Left lobe of liver (tissue), 2 donors: ENCODE data around the gene COL4A2. TPM values are rescaled to one million over a fixed set of nuclear protein-coding genes. Genes with fewer than 3 reads are reported as not detected.

Source experiments
- ATAC-seq: fragments of 200-7000 bp; cut with Tn5 transposase; one replicate; pipeline ENCODE4 v1.9.1; 2020; ENCODE audit warnings: mild to moderate bottlenecking, moderate library complexity
- DNase-seq: peaks from one replicate; pipeline ENCODE4 v3.0.0-alpha.2; 2020; ENCODE audit warnings: low spot score
- total RNA-seq: library from RNA; stranded (reverse); gene quantifications from one replicate; pipeline ENCODE4 v1.2.1, GENCODE V29; 2021
- donor health status: DM: no; HTN: no; CAD: no; lungs with moderate emphysema.
- donor health status: DM: no; HTN: yes; CAD: no.

The COL4A2 gene
- total RNA-seq = 12.4 TPM

DNA sequence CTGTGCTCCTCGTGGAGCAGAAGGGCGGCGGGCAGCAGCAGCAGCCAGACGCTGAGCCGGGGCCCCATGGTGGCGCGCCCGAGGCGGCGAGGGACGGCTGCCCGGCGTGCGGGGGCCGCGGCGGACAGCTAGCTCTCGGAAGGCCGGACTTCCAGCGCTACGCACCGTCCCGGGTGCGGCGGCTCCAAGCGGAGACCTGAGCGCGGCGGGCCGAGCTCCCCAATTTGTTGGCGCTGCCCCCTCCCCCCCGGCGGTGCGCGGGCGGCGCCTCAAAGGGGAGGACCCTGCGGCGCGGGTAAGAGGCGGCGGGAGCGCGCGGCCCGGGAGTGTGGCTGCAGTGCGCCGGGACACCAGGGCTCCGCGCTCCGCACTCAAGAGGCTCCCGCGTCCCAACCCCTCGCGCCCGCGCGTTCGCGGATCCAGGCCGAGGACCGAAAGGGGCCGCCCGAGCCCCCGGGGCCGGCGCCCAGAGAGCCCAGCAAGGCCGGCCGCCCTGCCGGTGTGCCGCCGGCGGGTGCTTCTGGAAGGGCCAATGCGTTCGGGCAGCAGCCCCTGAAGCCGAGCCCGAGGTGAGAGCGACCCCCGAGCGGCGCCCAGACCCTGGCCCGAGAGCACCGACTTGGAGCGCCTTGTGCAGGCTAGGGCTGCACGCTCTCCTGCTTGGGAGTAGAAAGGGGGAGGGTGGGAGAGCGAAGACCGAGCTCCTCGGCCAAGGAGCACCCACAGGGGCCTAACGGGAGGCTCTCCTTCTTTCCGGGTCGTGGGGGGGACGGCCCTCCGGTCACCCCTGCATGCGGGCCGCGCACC lies at the start of gene COL4A2, which contains the start of gene COL4A1:
COL4A2 (plus strand) TSS at position 325 of the 807 bp plus-strand sequence. CDS start 620 bp downstream, outside the sequence.
COL4A1 (minus strand) TSS at position 198 of the 807 bp plus-strand sequence; CDS start at position 68, 130 bp downstream.
- ATAC-seq (peak; percentile 66), DNase-seq (peak; percentile 55)

DNA sequence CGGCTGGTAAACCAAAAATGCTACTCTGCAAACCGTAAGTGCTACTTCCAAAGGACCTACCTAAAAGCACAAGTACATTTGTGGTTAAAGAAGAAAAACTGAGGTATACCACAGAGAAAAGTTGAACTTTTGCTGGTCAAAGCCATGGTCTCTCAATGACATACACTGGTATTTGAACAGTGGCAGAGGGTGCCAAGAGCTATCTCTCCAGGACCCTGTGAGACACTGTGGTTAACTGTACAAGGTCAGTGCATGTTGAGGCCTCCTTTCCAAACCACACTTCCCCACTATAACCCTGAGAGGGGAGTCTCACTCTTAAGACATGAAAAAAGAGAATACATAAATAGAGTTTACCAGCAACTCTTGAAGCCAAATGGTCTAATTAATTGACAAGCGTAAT lies 49.7 kb upstream of the COL4A2 start:
- no peak for ATAC-seq
- DNase-seq = no peak

DNA sequence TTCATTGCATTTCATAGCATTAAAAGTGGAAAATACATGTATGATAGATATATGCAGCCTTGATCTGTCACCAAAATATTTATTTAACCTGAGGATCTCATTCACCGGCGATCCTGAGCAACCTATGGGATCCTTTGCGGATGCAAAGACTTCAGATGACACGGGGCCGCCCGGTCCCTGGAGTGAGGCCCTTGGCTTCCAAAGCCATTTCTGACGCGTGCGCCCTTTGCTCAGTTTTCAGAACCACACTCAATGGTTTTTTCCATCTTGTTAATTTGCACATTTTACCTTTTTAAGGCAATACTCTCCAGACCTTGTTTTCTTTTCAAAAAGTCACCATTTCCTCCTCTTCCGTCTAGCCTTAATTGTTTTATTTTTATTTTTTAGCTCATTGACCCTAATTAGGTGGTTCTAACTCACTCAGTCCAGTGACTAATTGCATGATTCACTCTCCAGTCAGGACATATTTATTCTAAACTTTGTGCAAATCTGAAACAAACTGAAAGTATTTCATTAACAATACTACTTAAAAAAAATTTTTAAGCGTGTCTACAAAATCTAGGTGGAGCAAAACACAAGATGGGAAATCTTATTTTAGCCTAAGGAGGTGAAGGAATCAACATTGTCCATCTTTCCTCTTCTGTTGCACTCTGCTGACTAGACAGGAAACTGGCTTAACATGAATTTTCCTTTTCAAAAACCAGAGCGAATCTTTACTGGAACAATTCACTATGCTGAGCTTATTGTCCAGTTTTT lies 48.0 kb upstream of the COL4A2 start:
- DNase-seq (no peak), ATAC-seq (no peak)

DNA sequence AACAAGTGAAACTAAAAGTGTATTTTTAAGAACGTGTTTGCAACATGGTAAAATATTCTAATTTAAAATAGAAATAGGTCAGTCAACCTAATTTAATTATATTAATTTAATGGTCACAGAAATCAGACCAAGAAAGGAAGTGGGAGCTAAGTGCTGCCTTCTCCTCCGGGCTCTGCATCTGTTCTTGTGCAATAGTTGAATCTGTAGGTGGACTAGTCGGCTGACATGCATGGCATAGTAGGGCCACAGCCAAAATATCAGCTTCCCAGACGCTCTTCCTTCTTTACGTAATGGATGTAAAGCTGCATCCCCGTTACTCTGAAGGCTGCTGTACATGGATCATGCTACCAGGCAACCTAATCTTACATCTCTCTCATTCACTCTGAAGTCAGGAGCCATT lies 47.4 kb upstream of the COL4A2 start:
- no peak for DNase-seq
- no peak for ATAC-seq

DNA sequence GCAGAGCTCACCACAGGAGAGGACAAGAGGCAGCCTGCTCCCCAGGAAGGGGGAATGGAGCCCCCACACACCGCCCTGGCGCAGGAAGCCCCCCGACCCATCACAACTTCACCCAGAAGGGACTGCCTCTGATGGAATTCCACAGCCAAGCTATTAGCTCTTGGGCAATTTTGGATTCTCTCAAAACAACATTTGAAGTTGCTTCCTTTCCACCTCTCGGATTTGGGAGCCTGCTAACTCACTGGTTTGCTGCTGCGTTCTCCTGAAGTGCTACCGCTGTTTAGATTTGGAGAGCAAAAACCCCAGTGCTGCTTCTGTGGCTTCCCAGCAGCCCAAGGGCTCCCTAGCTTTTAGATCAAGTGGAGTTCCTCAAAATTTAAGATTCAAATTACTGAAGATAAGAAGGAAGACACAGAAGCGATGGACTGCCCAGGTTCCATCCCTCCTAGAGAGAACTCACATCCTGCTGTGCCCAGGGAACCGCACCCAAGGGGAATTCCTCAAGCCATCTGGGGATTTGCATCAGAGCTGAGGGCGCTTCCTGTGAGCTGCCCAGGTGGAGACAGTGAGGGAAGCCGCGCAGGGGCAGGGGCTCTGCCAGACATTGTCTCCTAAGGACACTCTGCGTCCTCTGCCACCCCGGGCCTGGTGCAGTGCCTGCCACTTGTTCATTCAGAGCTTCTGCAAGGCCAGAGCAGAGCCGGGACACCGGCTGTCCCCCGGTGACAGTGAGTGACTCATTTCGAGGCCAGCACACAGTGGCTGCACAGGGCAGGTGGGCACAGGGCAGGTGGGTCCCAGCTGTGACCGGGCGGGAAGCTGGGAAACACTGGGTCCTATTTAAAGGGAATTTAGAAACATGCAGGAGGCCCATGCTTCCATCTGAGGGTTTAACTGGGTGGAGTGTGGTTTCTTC lies 45.7 kb upstream of the COL4A2 start:
- no peak for ATAC-seq
- DNase-seq = no peak

DNA sequence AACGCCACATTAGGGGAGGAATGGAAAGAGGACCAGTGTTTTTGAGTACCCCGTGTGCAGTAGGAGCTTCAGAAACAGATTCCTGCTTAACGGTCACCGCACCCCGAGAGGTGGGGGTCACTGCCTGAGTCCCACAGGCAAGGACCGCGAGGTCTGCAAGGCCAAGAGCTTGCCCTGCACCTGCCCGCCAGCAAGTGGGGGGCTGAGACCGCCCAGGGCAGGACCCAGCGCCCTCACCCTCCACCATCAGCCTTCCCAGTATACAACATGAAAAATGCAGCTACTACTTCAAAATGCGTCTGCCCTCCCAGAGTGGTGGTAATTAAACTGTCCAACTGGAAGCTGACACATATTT lies 45.0 kb upstream of the COL4A2 start:
- ATAC-seq (no peak), DNase-seq (no peak)

DNA sequence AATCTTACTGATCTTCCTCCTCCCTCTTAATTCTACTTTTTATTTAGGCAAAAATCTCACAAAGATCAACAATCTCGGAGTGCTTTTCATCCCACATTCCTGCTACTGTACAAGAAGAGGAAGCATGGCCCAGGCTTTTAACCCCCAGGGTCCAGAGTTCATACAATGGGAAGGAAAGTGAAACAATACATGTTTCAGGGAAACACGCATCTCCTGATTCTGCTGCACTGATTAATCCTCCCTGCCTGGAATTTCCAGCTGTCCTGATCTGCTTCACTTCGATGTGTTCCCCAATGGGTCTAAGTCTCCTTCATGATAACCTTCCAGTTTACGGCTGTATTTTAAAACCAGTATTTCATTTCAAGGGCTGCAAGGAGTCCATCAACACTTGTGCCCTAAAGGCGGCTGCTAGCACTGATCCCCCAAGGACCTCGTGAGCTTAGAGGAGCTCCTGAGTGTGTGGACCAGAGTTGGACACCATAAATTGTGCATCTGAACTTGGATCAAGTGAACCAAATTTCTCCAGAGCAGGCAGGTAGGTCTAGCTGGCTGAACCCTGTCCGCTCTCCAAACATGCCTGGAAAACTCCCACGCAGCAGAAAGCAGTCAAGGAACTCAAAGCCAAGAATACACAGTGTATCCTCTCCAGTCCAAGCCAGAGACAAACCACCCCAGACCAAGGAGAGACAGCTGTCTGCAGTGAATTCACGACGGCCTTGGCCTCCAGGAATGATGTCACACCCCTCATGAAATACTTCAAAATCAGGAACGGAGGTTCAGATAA lies 44.4 kb upstream of the COL4A2 start:
- peak; percentile 43 for ATAC-seq

DNA sequence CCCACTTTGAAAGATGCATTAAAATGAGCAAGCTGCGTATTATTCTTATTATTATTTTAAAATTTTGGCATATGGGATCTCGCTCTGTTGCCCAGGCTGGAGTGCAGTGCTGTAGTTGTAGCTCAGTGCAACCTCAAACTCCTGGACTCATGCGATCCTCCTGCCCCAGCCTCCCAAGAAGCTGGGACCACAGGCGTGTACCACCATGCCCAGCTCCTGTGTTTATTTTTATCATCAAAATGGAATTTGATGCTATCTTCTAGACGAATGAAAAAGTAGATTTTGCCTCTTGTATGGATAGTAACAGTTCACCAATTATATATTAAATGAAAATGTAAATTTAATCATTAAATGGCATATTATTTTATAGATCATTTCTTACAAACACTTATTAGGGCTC lies 43.7 kb upstream of the COL4A2 start:
- ATAC-seq = no peak
- no peak for DNase-seq

More for the DNA sequence above, 44.4 kb upstream of the COL4A2 start:
- no peak for DNase-seq

DNA sequence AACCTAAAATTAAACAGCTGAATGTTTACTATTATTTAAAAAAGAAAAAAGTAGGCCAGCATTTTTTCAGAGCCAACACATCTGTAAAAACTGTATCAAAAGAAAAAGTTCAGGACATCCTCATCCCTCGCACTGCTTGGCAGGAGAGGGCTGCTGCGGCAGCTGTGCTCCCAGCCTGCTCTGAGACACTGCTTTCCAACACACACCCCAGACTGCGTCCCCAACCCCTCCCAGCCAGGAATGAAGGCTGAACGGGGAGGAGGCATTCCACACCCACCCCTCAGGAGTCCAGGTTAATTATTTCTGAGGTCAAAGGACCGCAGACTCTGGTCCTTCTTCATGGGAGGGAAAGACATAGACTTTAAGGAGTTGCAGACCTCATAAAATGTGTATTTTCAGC lies 43.2 kb upstream of the COL4A2 start:
- no peak for ATAC-seq
- DNase-seq = no peak

DNA sequence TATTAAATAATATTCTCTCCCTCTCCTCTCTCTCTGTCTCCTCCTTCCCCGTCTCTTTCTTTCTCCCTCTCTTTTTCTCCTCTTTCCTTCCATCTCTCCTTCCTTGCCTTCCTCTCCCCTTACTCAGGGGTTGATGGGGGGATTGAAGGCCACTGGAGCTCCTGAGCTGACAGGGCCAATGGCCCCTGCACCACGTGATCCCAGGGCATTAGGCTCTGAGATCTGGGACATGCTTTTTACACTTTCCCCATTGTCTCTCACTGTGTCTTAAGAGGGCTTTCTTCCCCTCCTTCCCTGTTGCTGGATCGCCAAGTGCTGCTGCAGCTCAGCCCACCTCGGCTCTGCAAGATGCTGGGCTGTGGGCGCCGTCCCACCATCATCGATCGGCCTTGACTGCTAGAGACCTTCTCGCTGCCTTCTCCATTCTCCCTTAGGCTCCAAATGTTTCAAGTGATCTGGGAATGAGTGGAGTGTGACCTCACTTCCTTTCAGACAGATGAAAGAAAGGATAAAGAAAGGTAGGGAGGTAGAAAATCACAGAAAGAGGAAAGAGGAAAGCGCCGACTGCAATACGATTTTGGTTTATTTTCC lies 42.3 kb upstream of the COL4A2 start:
- ATAC-seq = no peak
- DNase-seq = no peak

DNA sequence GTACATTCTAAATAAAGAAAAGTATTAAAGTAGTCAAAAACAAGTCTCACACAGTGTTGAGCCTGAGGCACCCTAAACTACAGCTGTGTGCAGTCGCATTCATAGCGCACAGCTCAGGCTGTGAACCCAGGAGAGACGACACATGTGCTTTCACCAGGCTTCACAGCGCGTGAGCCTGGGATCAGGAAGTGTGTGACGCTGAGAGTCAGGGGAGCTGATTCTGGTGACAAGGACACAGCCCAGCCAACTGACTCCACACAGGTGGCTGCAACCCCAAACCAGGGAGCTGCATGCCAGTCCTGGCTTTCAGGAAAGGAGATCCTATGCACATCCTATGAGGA lies 41.8 kb upstream of the COL4A2 start:
- DNase-seq (no peak), ATAC-seq (peak; percentile 15)

DNA sequence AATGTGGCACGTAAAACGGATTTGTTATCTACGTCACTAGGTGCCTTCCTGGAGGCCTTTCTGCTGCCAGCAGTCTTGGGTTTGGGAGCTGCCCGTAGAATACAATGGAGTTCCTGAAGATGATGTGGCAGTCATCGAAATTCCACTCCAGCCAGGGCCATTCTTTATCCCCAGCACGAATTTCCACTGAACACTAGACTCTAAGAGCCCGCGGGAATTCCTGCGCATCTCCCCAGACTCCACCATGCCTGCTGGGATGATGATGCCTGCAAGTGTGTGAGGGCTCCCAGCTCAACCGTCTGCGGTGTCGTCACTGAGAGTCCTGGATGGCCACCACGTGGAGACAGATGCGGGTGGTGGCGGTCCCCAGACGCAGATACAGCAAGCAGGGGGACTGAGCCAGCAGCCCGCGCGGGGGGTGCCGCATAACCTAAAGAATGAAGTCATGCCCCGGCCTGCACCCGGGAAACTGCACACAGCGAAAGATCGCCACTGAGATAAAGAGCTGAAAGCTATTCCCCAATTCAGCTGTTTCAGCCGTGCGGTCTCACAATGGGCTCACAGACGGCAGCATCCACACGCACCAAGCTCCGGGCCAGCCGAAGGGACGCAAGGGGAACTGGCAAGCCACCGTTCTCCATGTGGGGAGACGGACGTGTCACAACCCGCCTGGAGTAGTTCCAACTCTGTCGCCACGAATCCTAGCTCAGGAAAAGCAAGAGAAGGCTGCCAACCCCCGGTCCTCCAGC lies 41.2 kb upstream of the COL4A2 start:
- DNase-seq (no peak), ATAC-seq (no peak)

DNA sequence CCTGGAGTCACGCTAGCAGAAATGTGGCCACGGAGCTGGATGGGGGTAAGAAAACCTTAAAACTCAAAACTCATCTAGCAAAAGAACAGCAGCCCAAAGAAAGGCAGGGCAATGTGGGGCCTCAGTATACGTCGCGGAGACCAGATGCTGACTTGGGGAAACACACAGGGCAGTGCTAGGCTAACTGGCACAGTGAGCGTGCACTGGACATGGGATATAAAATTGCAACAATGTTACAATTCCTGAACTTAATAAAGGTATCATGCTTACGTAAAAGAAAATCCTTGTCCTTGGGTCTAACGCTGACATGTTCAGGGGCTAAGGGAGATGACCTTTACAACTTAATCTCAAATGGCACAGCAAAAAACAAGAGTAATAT lies 40.7 kb upstream of the COL4A2 start:
- ATAC-seq (no peak), DNase-seq (no peak)

DNA sequence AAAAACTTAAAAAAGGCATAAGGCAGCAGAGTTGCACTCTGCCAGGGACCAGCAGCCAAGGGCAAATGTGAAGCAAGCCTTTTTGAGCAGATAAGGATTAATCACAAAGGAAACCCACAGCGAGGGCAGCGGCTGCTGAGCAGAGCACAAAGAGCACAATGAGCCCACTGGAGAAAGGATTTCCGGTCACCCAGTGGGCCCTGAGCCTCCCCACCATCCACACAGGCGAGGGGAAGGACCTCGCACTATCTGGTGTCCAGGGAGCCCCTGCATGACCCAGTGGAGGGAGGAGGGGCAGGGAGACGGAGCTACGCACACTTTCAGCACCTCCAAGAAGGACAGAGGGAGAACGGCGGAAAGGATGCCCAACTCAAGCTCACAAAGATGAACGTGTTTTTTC lies 40.1 kb upstream of the COL4A2 start:
- DNase-seq (no peak), ATAC-seq (peak; percentile 67)

DNA sequence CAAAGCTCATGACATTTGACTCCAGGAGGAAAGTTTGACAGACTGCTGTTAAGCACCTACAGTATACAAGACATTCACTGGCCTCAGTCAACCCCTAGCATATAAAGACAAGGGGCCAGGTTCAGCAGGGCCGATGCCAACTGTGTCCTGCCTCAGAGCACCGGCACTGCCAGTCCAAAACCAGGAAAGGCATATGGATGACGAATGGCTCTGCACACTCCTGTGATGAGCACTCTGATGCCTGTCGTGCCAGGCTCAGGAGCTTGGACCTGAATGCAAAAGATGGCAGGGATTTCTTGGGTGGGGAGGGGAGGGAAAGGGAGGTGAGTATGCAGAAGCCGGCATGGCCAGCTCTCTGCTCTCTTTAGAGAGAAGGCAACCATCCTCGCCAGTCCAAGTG lies 39.0 kb upstream of the COL4A2 start:
- DNase-seq (no peak), ATAC-seq (no peak)

DNA sequence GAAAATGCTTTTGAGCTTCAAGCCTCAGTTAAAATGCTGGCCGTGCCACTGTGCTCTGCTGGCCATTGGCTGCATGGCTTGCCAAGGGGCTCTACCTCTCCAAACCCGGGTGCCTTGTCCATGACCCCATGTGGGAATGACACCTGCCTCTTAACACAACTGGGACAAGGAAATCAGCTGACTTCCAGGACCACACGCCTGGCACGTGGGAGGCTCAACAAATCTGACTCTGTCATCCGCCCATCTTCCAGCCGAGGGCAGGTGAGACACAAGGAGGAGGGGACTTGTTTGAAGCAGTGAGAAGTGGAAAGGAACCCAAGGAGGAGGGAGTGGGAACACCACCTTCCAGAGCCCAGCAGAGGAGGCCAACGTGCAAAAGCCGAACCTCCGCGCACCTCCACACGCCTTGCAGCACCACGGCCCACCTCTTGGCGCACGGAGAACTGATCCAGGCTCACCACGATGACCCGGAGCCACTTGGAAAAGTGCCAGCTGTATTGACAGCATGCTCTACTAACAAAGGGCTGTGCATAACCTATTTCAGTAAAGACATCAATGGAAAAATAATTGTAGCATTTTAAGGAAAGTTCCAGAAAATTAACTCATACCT lies 38.4 kb upstream of the COL4A2 start:
- no peak for DNase-seq
- ATAC-seq = no peak

DNA sequence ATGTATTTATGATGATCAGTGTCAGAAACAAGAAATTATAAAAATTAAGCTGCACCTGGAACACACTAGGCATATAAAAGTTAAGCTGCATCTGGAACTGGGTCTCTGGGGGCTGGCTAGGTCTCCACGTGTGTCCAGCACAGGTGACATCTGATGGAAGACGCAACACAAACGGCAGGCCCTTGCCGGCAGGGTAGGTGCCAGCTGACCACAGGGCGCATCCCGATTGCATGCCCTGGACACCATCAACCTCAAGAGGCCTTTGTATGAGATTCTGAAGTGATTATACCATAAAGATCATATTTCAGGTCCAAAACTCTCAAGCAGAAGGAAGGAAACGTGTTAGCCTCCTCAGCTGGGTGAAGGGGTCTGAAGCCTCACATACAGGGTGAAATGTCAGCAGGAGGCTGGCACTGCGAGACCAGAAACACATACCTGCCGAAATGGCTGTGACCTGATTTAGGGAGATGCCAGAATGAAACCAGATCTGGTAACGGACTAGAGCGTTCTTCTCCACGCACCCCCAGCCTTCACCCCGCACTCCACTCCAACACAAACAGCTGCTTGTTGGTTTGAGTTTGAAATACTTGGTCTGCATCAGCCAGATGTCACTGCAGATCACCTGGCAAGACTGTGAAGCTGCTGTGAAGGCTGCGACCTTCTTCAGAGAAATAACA lies 37.4 kb upstream of the COL4A2 start:
- DNase-seq = no peak
- ATAC-seq = no peak

DNA sequence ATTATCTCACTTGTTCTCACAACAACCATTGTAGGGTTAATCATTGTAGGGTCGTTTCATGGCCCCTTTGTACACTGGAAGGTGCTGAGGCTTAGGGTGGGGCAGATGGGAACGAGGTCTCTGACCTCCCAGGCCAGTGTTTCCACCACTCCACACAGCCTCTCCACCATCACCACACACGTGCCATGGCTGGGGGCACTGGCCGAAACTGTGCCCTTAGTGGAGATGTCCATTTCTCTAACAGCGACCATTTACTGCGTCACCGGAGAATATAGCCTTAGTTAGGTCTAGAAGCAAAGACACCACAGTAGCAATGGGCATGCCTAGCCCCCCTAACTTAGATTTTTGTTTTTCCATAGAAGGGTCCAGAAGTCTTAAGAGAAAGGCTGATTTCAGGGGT lies 36.6 kb upstream of the COL4A2 start:
- no peak for DNase-seq

More for the DNA sequence above, 36.6 kb upstream of the COL4A2 start:
- no peak for ATAC-seq
